Nephron progenitor cell (in vitro differentiated cells): ENCODE data around the gene KRT86.

Source experiments
- DNase-seq: peaks from one replicate; pipeline ENCODE4 v3.0.0; 2021
- H3K27ac Mint-ChIP-seq: 2 replicates; pipeline ENCODE4 v1.8.0; 2021; ENCODE audit warnings: mild to moderate bottlenecking, moderate library complexity, mixed read lengths
- H3K27me3 Mint-ChIP-seq: 2 replicates; pipeline ENCODE4 v1.8.0; 2021; ENCODE audit warnings: mild to moderate bottlenecking, low read depth, mixed read lengths; ENCODE audit not compliant: poor library complexity
- H3K36me3 Mint-ChIP-seq: 2 replicates; pipeline ENCODE4 v1.8.0; 2021; ENCODE audit warnings: low read depth, mixed read lengths
- H3K4me1 Mint-ChIP-seq: 2 replicates; pipeline ENCODE4 v1.8.0; 2021; ENCODE audit warnings: mixed read lengths
- H3K4me3 Mint-ChIP-seq: 2 replicates; pipeline ENCODE4 v1.8.0; 2021; ENCODE audit warnings: mild to moderate bottlenecking, moderate library complexity, mixed read lengths
- H3K9me3 Mint-ChIP-seq: 2 replicates; pipeline ENCODE4 v1.8.0; 2021; ENCODE audit warnings: mild to moderate bottlenecking, moderate library complexity, mixed read lengths
- TF ChIP-seq, protein P1 (sequence below): fragments of 200-600 bp; sonication (generic); IDR thresholded peaks from 2 replicates; pipeline ENCODE4 v1.5.0; 2021; ENCODE audit warnings: antibody characterized with exemption

Gene KRT86

DNA sequence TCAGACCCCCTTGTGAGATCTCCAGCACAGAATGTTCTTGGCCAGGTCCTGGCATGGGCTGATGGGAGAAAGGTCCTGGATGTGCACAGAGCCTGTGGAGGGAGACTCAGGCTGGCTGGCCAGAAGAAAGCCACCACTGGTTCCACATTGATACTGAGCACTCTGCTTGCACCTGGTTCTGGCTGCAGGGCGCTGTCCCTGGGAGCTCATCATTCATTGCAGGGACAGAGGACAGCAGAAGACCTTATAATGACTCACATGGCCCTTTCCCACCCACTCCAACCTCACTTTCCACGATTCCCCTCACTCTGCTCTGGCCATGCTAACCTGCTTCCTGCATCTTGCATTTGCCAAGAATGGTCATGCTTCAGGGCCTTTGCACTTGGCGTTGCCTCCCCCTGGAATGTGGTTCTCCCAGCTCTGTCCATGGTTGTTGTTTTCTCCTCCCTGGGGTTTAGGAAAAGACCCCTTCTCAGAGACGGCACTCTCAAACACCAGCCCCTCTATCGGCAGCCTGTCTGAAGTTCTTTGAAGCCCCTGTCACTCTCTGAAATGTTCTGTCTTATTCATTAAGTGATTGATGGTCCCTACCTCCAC, 31.1 kb upstream of the KRT86 start:
- no peak for DNase-seq
- H3K36me3 Mint-ChIP-seq = no peaks in the 10 kb centered on the region
- peaks cover 29% of the 10 kb centered on the region for H3K27me3 Mint-ChIP-seq
- H3K4me1 Mint-ChIP-seq = peaks cover 53% of the 10 kb centered on the region
- no peak overlapping the region for H3K4me3 Mint-ChIP-seq
- no peaks in the 10 kb centered on the region for H3K9me3 Mint-ChIP-seq
- TF ChIP-seq, protein P1, sequence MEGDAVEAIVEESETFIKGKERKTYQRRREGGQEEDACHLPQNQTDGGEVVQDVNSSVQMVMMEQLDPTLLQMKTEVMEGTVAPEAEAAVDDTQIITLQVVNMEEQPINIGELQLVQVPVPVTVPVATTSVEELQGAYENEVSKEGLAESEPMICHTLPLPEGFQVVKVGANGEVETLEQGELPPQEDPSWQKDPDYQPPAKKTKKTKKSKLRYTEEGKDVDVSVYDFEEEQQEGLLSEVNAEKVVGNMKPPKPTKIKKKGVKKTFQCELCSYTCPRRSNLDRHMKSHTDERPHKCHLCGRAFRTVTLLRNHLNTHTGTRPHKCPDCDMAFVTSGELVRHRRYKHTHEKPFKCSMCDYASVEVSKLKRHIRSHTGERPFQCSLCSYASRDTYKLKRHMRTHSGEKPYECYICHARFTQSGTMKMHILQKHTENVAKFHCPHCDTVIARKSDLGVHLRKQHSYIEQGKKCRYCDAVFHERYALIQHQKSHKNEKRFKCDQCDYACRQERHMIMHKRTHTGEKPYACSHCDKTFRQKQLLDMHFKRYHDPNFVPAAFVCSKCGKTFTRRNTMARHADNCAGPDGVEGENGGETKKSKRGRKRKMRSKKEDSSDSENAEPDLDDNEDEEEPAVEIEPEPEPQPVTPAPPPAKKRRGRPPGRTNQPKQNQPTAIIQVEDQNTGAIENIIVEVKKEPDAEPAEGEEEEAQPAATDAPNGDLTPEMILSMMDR = no peak
- H3K27ac Mint-ChIP-seq = peak overlapping the region; percentile 31

DNA sequence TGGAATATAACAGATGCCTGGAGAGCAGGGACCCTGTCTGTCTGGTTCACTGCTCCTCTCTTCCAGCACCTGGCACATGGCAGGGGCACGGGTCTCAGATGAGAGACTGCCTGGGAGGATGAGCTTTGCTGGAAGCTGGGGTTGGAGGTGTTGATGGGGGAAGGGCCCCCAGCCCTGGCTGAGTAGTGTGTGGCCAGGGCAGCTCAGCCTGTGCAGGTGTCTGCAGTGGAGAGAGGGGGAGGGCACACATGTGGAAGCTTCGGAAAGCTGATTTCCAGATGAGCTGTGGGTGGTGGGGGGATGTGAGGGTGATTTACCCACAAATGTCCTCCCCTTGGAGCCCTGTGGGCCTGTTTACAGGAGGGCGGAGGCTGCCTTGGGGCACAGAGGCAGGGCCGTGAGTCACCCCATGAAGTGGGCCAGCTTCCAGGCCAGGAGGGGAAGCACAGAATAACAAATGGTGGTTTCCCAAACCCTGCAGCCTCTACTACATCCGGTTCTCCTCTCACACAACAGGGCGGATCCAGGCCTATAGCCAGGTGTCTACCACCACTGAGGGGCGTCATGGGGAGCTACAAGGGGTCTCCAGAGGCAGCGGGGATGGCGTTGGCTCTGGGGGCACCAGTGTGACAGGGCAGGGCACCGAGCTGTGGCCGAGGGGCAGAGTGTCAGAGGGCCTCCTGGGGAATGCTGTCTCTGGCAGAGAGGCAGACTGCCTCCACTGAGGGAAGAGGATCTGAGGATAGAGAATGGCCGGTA, 30.4 kb upstream of the KRT86 start:
- Mint-ChIP-seq H3K4me1 (peaks cover 49% of the 10 kb centered on the region), H3K27me3 (peaks cover 32% of the 10 kb centered on the region), H3K4me3 (no peak overlapping the region), H3K27ac (no peak overlapping the region), H3K9me3 (no peaks in the 10 kb centered on the region), H3K36me3 (no peaks in the 10 kb centered on the region)
- TF ChIP-seq, protein P1 = no peak
- no peak for DNase-seq

DNA sequence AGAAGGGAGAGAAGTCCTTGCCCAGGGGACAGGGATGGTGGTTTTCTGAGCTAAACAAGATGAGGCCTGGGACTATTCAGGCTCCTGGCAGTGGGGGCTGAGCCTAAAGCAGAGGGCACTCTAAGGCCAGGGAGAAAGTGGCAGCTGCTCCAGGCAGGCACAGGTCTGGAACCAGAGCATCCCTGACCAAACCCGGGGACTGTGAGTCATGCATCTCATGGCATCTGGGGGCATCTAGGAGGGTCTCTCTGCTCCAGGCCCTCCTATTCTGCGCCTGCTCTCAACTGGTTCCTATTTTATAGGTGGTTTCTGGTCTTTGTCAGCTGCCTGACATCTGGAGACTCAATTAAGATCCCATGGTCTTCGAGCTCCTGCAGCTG, 29.8 kb upstream of the KRT86 start:
- peaks cover 48% of the 10 kb centered on the region for H3K4me1 Mint-ChIP-seq
- H3K4me3 Mint-ChIP-seq = no peak overlapping the region
- no peaks in the 10 kb centered on the region for H3K9me3 Mint-ChIP-seq
- H3K36me3 Mint-ChIP-seq = no peaks in the 10 kb centered on the region
- no peak for DNase-seq
- H3K27ac Mint-ChIP-seq = no peak overlapping the region
- TF ChIP-seq, protein P1 = no peak
- H3K27me3 Mint-ChIP-seq = peaks cover 35% of the 10 kb centered on the region

DNA sequence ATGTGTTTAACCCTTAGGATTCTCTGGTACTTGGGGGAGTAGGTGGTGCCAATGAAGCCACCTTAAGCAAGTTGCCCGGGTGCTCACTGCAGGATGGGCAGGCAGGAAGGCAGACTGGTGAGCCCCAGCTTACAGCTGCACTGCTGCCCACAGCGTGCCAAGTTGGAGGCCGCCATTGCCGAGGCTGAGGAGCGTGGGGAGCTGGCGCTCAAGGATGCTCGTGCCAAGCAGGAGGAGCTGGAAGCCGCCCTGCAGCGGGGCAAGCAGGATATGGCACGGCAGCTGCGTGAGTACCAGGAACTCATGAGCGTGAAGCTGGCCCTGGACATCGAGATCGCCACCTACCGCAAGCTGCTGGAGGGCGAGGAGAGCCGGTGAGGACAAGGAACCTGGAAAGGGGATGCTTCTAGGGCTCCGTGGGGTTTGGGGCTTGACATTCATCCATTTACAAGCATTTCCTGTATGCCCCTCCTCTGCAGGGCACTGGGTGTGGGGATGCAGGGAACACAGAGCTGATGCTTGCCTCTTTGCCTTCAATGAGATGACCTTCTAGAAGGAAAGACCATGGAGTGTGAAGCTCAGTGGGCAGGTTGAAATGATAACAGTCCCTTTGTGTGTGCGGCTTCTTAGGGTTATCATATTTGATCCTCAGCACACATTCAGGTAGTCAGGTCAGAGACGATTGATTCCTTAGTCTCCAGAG, 29.0 kb upstream of the KRT86 start:
- Mint-ChIP-seq H3K4me1 (peaks cover 54% of the 10 kb centered on the region), H3K36me3 (no peaks in the 10 kb centered on the region), H3K27me3 (peaks cover 42% of the 10 kb centered on the region), H3K27ac (no peak overlapping the region), H3K4me3 (no peak overlapping the region), H3K9me3 (no peaks in the 10 kb centered on the region)
- DNase-seq = no peak
- TF ChIP-seq, protein P1 = no peak

DNA sequence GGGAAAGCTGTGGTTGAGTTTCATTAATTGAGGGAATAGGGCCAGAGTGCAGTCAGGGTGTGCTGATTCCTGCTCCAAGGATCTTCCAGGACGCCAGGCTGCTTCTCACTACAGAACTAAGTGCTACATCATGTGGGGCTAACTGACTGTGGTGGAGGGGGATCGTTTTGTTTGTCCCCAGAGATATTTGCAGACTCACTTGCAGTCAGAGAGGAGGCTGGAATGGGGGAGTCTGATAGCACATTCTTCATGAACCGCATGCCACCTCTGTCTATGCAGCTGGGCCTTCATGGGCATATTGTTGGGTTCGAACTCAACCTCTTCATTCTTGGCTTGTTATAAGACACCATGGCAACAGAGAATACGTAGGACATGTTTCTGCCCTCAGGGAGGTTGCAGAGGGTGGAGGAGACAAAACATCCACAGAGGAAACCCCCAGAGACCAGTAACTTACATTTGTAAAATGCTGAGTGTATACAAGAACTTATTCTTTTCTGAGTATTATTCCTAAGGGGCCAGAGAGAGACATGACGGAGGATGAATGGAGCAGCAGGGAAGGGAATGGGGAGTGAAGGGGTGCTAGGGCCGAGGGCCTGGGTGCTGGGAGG, 28.4 kb upstream of the KRT86 start:
- no peak for DNase-seq
- no peak overlapping the region for H3K27ac Mint-ChIP-seq
- TF ChIP-seq, protein P1 = no peak
- H3K4me1 Mint-ChIP-seq = peaks cover 54% of the 10 kb centered on the region
- H3K27me3 Mint-ChIP-seq = peaks cover 49% of the 10 kb centered on the region
- H3K36me3 Mint-ChIP-seq = no peaks in the 10 kb centered on the region
- no peaks in the 10 kb centered on the region for H3K9me3 Mint-ChIP-seq
- no peak overlapping the region for H3K4me3 Mint-ChIP-seq
